SK-N-SH (cell line): ENCODE data around the gene CLIC3.

Experiments used
- CTCF ChIP-seq: fragments of 200-600 bp; sonication (generic); IDR thresholded peaks from 2 replicates; pipeline ENCODE4 v1.6.1; 2017; ENCODE audit warnings: antibody characterized with exemption, mild to moderate bottlenecking, moderate library complexity
- EP300 ChIP-seq, 2 experiments: IDR thresholded peaks; 2 replicates each; pipeline versions ENCODE4 v1.4.0 to v1.6.1; 2012; ENCODE audit warnings: borderline replicate concordance in 1 of 2, low read depth in 1 of 2, low read length in 1 of 2
- EZH2phosphoT487 ChIP-seq: fragments of 200-600 bp; sonication (generic); IDR thresholded peaks from 2 replicates; pipeline ENCODE4 v1.6.1; 2017; ENCODE audit warnings: low read depth, mixed run types, mild to moderate bottlenecking, antibody characterized with exemption, moderate library complexity, borderline replicate concordance
- FOXJ3 ChIP-seq: sonication (generic); formaldehyde crosslinking; IDR thresholded peaks from 2 replicates; pipeline ENCODE4 v1.5.1; 2020; ENCODE audit warnings: mild to moderate bottlenecking, missing genetic modification reagents
- MXI1 ChIP-seq: IDR thresholded peaks from 2 replicates; pipeline ENCODE4 v1.6.1; 2012; ENCODE audit warnings: mild to moderate bottlenecking, low read depth, low read length, improper control_type of control experiment
- NFIC ChIP-seq: IDR thresholded peaks from 2 replicates; pipeline ENCODE4 v1.4.0; 2012; ENCODE audit warnings: borderline replicate concordance
- POLR2AphosphoS5 ChIP-seq: IDR thresholded peaks from 2 replicates; pipeline ENCODE4 v1.6.1; 2012; ENCODE audit warnings: low read depth, low read length
- RAD21 ChIP-seq: IDR thresholded peaks from 2 replicates; pipeline ENCODE4 v1.6.1; 2012; ENCODE audit warnings: mild to moderate bottlenecking, low read length
- RCOR1 ChIP-seq: fragments of 150-350 bp; IDR thresholded peaks from 2 replicates; pipeline ENCODE4 v1.6.1; 2017; ENCODE audit warnings: antibody characterized with exemption, low read length
- REST ChIP-seq: IDR thresholded peaks from 2 replicates; pipeline ENCODE4 v1.6.1; 2012; ENCODE audit warnings: mild to moderate bottlenecking, low read depth, low read length, moderate library complexity
- SIN3A ChIP-seq: IDR thresholded peaks from 2 replicates; pipeline ENCODE4 v1.6.1; 2012; ENCODE audit warnings: low read depth, mild to moderate bottlenecking, low read length, moderate library complexity, borderline replicate concordance
- TAF1 ChIP-seq: IDR thresholded peaks from 2 replicates; pipeline ENCODE4 v1.6.1; 2012; ENCODE audit warnings: low read depth, mild to moderate bottlenecking, low read length, moderate library complexity, borderline replicate concordance
- USF1 ChIP-seq: IDR thresholded peaks from 2 replicates; pipeline ENCODE4 v1.4.0; 2012; ENCODE audit warnings: low read depth, borderline replicate concordance

GRCh38 chr9:136985853-136986252 lies 10.5 kb downstream of the CLIC3 start:
- no peak for TF ChIP-seq CTCF
- no peak for TF ChIP-seq EP300 (IDR thresholded peaks at IDR 0.05; ENCODE audit: borderline replicate concordance in 1 of 2, low read depth in 1 of 2, low read length in 1 of 2)
- TF ChIP-seq POLR2AphosphoS5 = no peak
- TF ChIP-seq NFIC = no peak
- no peak for TF ChIP-seq EZH2phosphoT487
- no peak for TF ChIP-seq RCOR1
- TF ChIP-seq RAD21 = no peak
- TF ChIP-seq TAF1 = no peak
- no peak for TF ChIP-seq SIN3A
- TF ChIP-seq USF1 = no peak
- no peak for TF ChIP-seq MXI1
- TF ChIP-seq REST = no peak
- TF ChIP-seq FOXJ3 (CRISPR knock-in tag) = no peak
